Heart right ventricle (tissue), 16 donors: Measurements from ENCODE around the gene DRAM2. TPM values are rescaled to one million over a fixed set of nuclear protein-coding genes. Genes with fewer than 3 reads are reported as not detected.

Experiments used
- ATAC-seq, 8 donors: fragments of 200-7000 bp; cut with Tn5 transposase; one replicate each; pipeline ENCODE4 v1.9.1; 2020; ENCODE audit warnings: mild to moderate bottlenecking in 8 of 8, moderate library complexity in 8 of 8, moderate number of reproducible peaks in 1 of 8
- DNase-seq, 2 donors: peaks; one replicate each; pipeline ENCODE4 v3.0.0-alpha.2; 2020
- H3K27ac ChIP-seq, 10 donors: fragments of 200-600 bp; sonication (generic) in 2 of 10; one replicate each; pipeline versions ENCODE4 v1.5.0 to v1.8.0; 2020 to 2022; ENCODE audit warnings: mild to moderate bottlenecking in 3 of 10
- H3K27me3 ChIP-seq, 7 donors: fragments of 200-600 bp; one replicate each; pipeline ENCODE4 v1.8.0; 2021 to 2022; ENCODE audit warnings: mild to moderate bottlenecking in 2 of 7
- H3K36me3 ChIP-seq, 9 donors: fragments of 200-600 bp; sonication (generic) in 1 of 9; one replicate each; pipeline versions ENCODE4 v1.5.0 to v1.8.0; 2020 to 2022; ENCODE audit warnings: mild to moderate bottlenecking in 2 of 9
- H3K4me1 ChIP-seq, 9 donors: fragments of 200-600 bp; sonication (generic) in 1 of 9; one replicate each; pipeline versions ENCODE4 v1.5.0 to v1.8.0; 2020 to 2022; ENCODE audit warnings: mild to moderate bottlenecking in 4 of 9
- H3K4me3 ChIP-seq, 10 donors: fragments of 200-600 bp; sonication (generic) in 2 of 10; one replicate each; pipeline versions ENCODE4 v1.5.0 to v1.8.0; 2020 to 2022; ENCODE audit warnings: mild to moderate bottlenecking in 7 of 10, moderate library complexity in 2 of 10
- H3K9me3 ChIP-seq, 11 donors: fragments of 200-600 bp in 10 of 11; sonication (generic) in 2 of 11; one replicate each; pipeline versions ENCODE4 v1.5.0 to v1.8.0; 2013 to 2022; ENCODE audit warnings: mild to moderate bottlenecking in 2 of 11, control low read depth in 1 of 11, moderate library complexity in 1 of 11
- CTCF ChIP-seq, 9 donors: fragments of 200-600 bp; sonication (generic) in 2 of 9; IDR thresholded peaks; one replicate each; pipeline versions ENCODE4 v1.5.0 to v1.8.0; 2021 to 2022; ENCODE audit warnings: antibody characterized with exemption in 9 of 9, mild to moderate bottlenecking in 5 of 9, moderate library complexity in 1 of 9
- WGBS, 2 donors: extraction: QIAGEN DNeasy Blood & Tissue Kit; methylation state at CpG; one replicate each; pipeline ENCODE4 v1.1.7; 2013; ENCODE audit warnings: inconsistent platforms in 1 of 2; 5-methylcytosine and 5-hydroxymethylcytosine counted together
- intact Hi-C, 10 donors: fragments of 100-400 bp; cut with DNase I; formaldehyde crosslinking; loops; one replicate each; pipeline versions ENCODE4 v1.11.1 to v1.14.2; 2022
- polyA plus RNA-seq, 2 donors: library from polyadenylated mRNA; stranded (reverse); fragments of 200-250 nt; gene quantifications; one replicate each; pipeline ENCODE4 v1.2.3, GENCODE V29; 2013
- total RNA-seq, 10 donors: library from RNA; stranded (reverse); fragmentation: NEBNext Ultra II Directional in 3 of 10; extraction: Animal tissue kit (Norgen Biotek cat#: 25700) in 3 of 10; gene quantifications; one replicate each; pipeline versions ENCODE4 v1.2.1 to v1.2.4, GENCODE V29; 2021 to 2023
- donor health status: Arrhythmogenic right ventricular cardiomyopathy.
- donor health status: ischemic (EF 13 %, LVEDD 7.1; RV severe dilation, severe dysfunction).
- donor health status: healthy with polysubstance abuse.
- donor health status: DM: no; HTN: yes; CAD: no.
- donor health status: DM: no; HTN: no; CAD: no.
- donor health status: ischemic (EF 25% LVEDD 6.9; RV normal size, moderate dysfunction).
- donor health status: ischemic (EF 25% LVEDD 5.7; RV mildly dilated, moderate dysfunction).
- donor health status: healthy.
- donor health status: DM: yes; HTN: yes; CAD: no.
- donor health status: Ischemic cardiomyopathy.
- donor health status: ischemic (EF 35%, LVEDD 5.7; RV mildly dilated, moderate dysfunction).
- donor health status: nonischemic (EF 11% LVEDD 7.7; RV severe dilation, severe dysfunction).
- donor health status: DM: yes; HTN: yes; CAD: no.
- donor health status: PGD.
- donor health status: ischemic (EF 29% LVEDD 5.4; RV normal size, mild dysfunction).
- donor health status: nonischemic (EF 23%, LVEDD 6.1; RV moderate dilation, normal function).

Gene DRAM2
- total and polyA plus RNA-seq, 12 donors, result 26.7 to 49.5 (median 34.5) TPM

GRCh38 chr1:111172463-111172862 is 32.6 kb upstream of the DRAM2 start:
- no peak for DNase-seq
- intact Hi-C loops, result no loop called here

GRCh38 chr1:111164151-111164550 is 24.3 kb upstream of the DRAM2 start:
- WGBS, 2 donors, result 89 to 90% methylated on average over 2 of the region's 2 CpGs
- H3K4me1 ChIP-seq, result peaks cover 0 to 16% (median 0%) of the 10 kb centered on the region in 9 donors
- ATAC-seq (no peak), DNase-seq (no peak)
- H3K27ac ChIP-seq, result no peak overlapping the region
- H3K27me3 ChIP-seq, result no peaks in the 10 kb centered on the region
- H3K36me3 ChIP-seq, result peaks cover 0 to 97% (median 10%) of the 10 kb centered on the region in 9 donors
- intact Hi-C loops, result no loop called here
- TF ChIP-seq CTCF (IDR thresholded peaks at IDR 0.05), result no peak
- H3K9me3 ChIP-seq, result no peaks in the 10 kb centered on the region
- H3K4me3 ChIP-seq, result no peak overlapping the region

More at GRCh38 chr1:111172463-111172862, 32.6 kb upstream of the DRAM2 start:
- Histone ChIP-seq H3K27ac (no peak overlapping the region), H3K4me1 (peaks cover 0 to 6% (median 0%) of the 10 kb centered on the region in 9 donors), H3K4me3 (no peak overlapping the region), H3K9me3 (no peaks in the 10 kb centered on the region), H3K36me3 (peaks cover 0 to 99% (median 15%) of the 10 kb centered on the region in 9 donors), H3K27me3 (no peaks in the 10 kb centered on the region)
- no peak for TF ChIP-seq CTCF (IDR thresholded peaks at IDR 0.05)
- ATAC-seq, result no peak

GRCh38 chr1:111163363-111163762 is 23.5 kb upstream of the DRAM2 start:
- Histone ChIP-seq H3K27ac (no peak overlapping the region), H3K4me1 (peaks cover 0 to 16% (median 0%) of the 10 kb centered on the region in 9 donors), H3K9me3 (no peaks in the 10 kb centered on the region), H3K36me3 (peaks cover 0 to 90% (median 10%) of the 10 kb centered on the region in 9 donors), H3K4me3 (no peak overlapping the region), H3K27me3 (no peaks in the 10 kb centered on the region)
- WGBS, 2 donors, result 69 to 75% methylated on average over 4 of the region's 4 CpGs
- ATAC-seq (peak in 7 of 8 donors; percentile 43 to 89 (median 83)), DNase-seq (no peak)
- intact Hi-C loops, result no loop called here
- TF ChIP-seq CTCF (IDR thresholded peaks at IDR 0.05), result no peak

GRCh38 chr1:111162488-111162880 is 22.6 kb upstream of the DRAM2 start:
- no peak for TF ChIP-seq CTCF (IDR thresholded peaks at IDR 0.05)
- DNase-seq (no peak), ATAC-seq (no peak)
- Histone ChIP-seq H3K4me1 (peaks cover 0 to 16% (median 0%) of the 10 kb centered on the region in 9 donors), H3K27me3 (no peaks in the 10 kb centered on the region), H3K36me3 (peaks cover 0 to 88% (median 10%) of the 10 kb centered on the region in 9 donors), H3K4me3 (no peak overlapping the region), H3K9me3 (no peaks in the 10 kb centered on the region), H3K27ac (no peak overlapping the region)
- WGBS, 2 donors, result 92 to 93% methylated on average over 2 of the region's 2 CpGs
- intact Hi-C loops, result no loop called here
